H9 (cell line): ENCODE measurements around the gene TCF25. TPM values are rescaled to one million over a fixed set of nuclear protein-coding genes. Genes with fewer than 3 reads are reported as not detected.

Source experiments
- DNase-seq: peaks from one replicate; pipeline ENCODE4 v3.0.0-alpha.2; 2017
- H2AFZ ChIP-seq: one replicate; pipeline ENCODE4 v1.6.1; 2013; ENCODE audit warnings: mild to moderate bottlenecking, low read length, control low read depth, moderate library complexity
- H2AK5ac ChIP-seq: 2 replicates; pipeline ENCODE4 v1.6.1; 2013; ENCODE audit warnings: low read length, control low read depth, mixed read lengths; ENCODE audit not compliant: insufficient read length
- H2BK120ac ChIP-seq: one replicate; pipeline ENCODE4 v1.6.1; 2013; ENCODE audit warnings: low read depth, mild to moderate bottlenecking, low read length, control low read depth, inconsistent platforms; ENCODE audit not compliant: poor library complexity, severe bottlenecking
- H2BK12ac ChIP-seq: 2 replicates; pipeline ENCODE4 v1.6.1; 2013; ENCODE audit warnings: low read length, control low read depth, mixed read lengths, low read depth; ENCODE audit not compliant: insufficient read length
- H2BK15ac ChIP-seq: 2 replicates; pipeline ENCODE4 v1.6.1; 2013; ENCODE audit warnings: low read depth, low read length, control low read depth
- H2BK20ac ChIP-seq: one replicate; pipeline ENCODE4 v1.6.1; 2013; ENCODE audit warnings: low read depth, mild to moderate bottlenecking, low read length, control low read depth, inconsistent platforms; ENCODE audit not compliant: poor library complexity, severe bottlenecking
- H2BK5ac ChIP-seq: 2 replicates; pipeline ENCODE4 v1.6.1; 2013; ENCODE audit warnings: low read length, control low read depth, mixed read lengths; ENCODE audit not compliant: insufficient read length
- H3K14ac ChIP-seq: 2 replicates; pipeline ENCODE4 v1.6.1; 2013; ENCODE audit warnings: low read length, control low read depth; ENCODE audit not compliant: insufficient read depth
- H3K18ac ChIP-seq: 2 replicates; pipeline ENCODE4 v1.6.1; 2013; ENCODE audit warnings: low read depth, mild to moderate bottlenecking, mixed read lengths, low read length, control low read depth; ENCODE audit not compliant: insufficient read length
- H3K23ac ChIP-seq: 2 replicates; pipeline ENCODE4 v1.6.1; 2013; ENCODE audit warnings: low read length, control low read depth, mixed read lengths, low read depth; ENCODE audit not compliant: insufficient read length
- H3K23me2 ChIP-seq: 2 replicates; pipeline ENCODE4 v1.6.1; 2013; ENCODE audit warnings: low read depth, mild to moderate bottlenecking, mixed read lengths, low read length, control low read depth; ENCODE audit not compliant: insufficient read length, poor library complexity, severe bottlenecking
- H3K27ac ChIP-seq: 2 replicates; pipeline ENCODE4 v1.5.1; 2013; ENCODE audit warnings: low read length, control low read depth, mixed read lengths, low read depth; ENCODE audit not compliant: insufficient read length
- H3K27me3 ChIP-seq: 2 replicates; pipeline ENCODE4 v1.6.1; 2013; ENCODE audit warnings: low read length, control low read depth, inconsistent platforms; ENCODE audit not compliant: insufficient read depth
- H3K4ac ChIP-seq: 2 replicates; pipeline ENCODE4 v1.6.1; 2013; ENCODE audit warnings: low read depth, mild to moderate bottlenecking, control low read depth, inconsistent platforms, low read length, moderate library complexity
- H3K4me1 ChIP-seq: 2 replicates; pipeline ENCODE4 v1.6.1; 2013; ENCODE audit warnings: low read length, control low read depth, inconsistent platforms; ENCODE audit not compliant: insufficient read depth
- H3K4me2 ChIP-seq: 2 replicates; pipeline ENCODE4 v1.6.1; 2013; ENCODE audit warnings: low read length, control low read depth, mixed read lengths; ENCODE audit not compliant: insufficient read length, insufficient read depth
- H3K56ac ChIP-seq: 2 replicates; pipeline ENCODE4 v1.6.1; 2013; ENCODE audit warnings: low read depth, mild to moderate bottlenecking, mixed read lengths, low read length, control low read depth; ENCODE audit not compliant: insufficient read length
- H3K79me1 ChIP-seq: 2 replicates; pipeline ENCODE4 v1.6.1; 2013; ENCODE audit warnings: low read depth, mild to moderate bottlenecking, moderate library complexity, low read length, control low read depth, inconsistent platforms; ENCODE audit not compliant: insufficient read depth, poor library complexity, severe bottlenecking
- H3K79me2 ChIP-seq: 2 replicates; pipeline ENCODE4 v1.6.1; 2013; ENCODE audit warnings: low read length, control low read depth, inconsistent platforms; ENCODE audit not compliant: insufficient read depth
- H3K9ac ChIP-seq: 2 replicates; pipeline ENCODE4 v1.6.1; 2013; ENCODE audit warnings: low read length, control low read depth, mixed read lengths; ENCODE audit not compliant: insufficient read length; ENCODE audit errors: extremely low read depth
- H3K9me3 ChIP-seq: one replicate; pipeline ENCODE4 v1.6.1; 2013; ENCODE audit warnings: low read depth, low read length, inconsistent platforms; ENCODE audit not compliant: control insufficient read depth
- H3T11ph ChIP-seq: one replicate; pipeline ENCODE4 v1.6.1; 2013; ENCODE audit warnings: mild to moderate bottlenecking, low read length, control low read depth, inconsistent platforms
- H4K20me1 ChIP-seq: one replicate; pipeline ENCODE4 v1.6.1; 2013; ENCODE audit not compliant: control insufficient read depth, insufficient read length, insufficient read depth
- H4K5ac ChIP-seq: 2 replicates; pipeline ENCODE4 v1.6.1; 2013; ENCODE audit warnings: low read depth, mild to moderate bottlenecking, mixed read lengths, low read length, control low read depth; ENCODE audit not compliant: insufficient read length
- H4K8ac ChIP-seq: replicated peaks from 2 replicates; pipeline ENCODE4 v1.6.1; 2013; ENCODE audit warnings: low read length, control low read depth, mixed read lengths, low read depth; ENCODE audit not compliant: insufficient read length
- H4K91ac ChIP-seq: 2 replicates; pipeline ENCODE4 v1.6.1; 2013; ENCODE audit warnings: low read depth, mild to moderate bottlenecking, moderate library complexity, mixed read lengths, low read length, control low read depth; ENCODE audit not compliant: insufficient read length
- H3K27ac Mint-ChIP-seq, 3 experiments: 2 replicates in 2 of 3; 3 replicates in 1 of 3; pipeline ENCODE4 v1.8.0; 2020 to 2021; ENCODE audit warnings: mixed read lengths in 3 of 3, mild to moderate bottlenecking in 1 of 3, moderate library complexity in 1 of 3
- H3K27me3 Mint-ChIP-seq: 2 replicates; pipeline ENCODE4 v1.8.0; 2021; ENCODE audit warnings: low read depth, mild to moderate bottlenecking, moderate library complexity, mixed read lengths
- H3K36me3 Mint-ChIP-seq, 3 experiments: 2 replicates in 2 of 3; 3 replicates in 1 of 3; pipeline ENCODE4 v1.8.0; 2020 to 2021; ENCODE audit warnings: low read depth in 3 of 3, mixed read lengths in 3 of 3; ENCODE audit not compliant: insufficient read depth in 1 of 3
- H3K4me1 Mint-ChIP-seq, 2 experiments: 2 replicates each; pipeline ENCODE4 v1.8.0; 2020; ENCODE audit warnings: mixed read lengths in 2 of 2
- H3K4me3 Mint-ChIP-seq, 2 experiments: 2 replicates in 1 of 2; 3 replicates in 1 of 2; pipeline ENCODE4 v1.8.0; 2020 to 2021; ENCODE audit warnings: mild to moderate bottlenecking in 2 of 2, mixed read lengths in 2 of 2, moderate library complexity in 1 of 2
- H3K9me3 Mint-ChIP-seq, 2 experiments: 2 replicates in 1 of 2; 3 replicates in 1 of 2; pipeline ENCODE4 v1.8.0; 2020; ENCODE audit warnings: mild to moderate bottlenecking in 2 of 2, mixed read lengths in 2 of 2, moderate library complexity in 1 of 2
- WGBS: extraction: QIAGEN DNeasy Blood & Tissue Kit; methylation state at CpG from one replicate; pipeline ENCODE4 v1.1.7; 2013; ENCODE audit warnings: missing lambda C conversion rate, low lambda C conversion rate, mixed read lengths; ENCODE audit not compliant: insufficient read length; ENCODE audit errors: extremely low coverage; 5-methylcytosine and 5-hydroxymethylcytosine counted together
- total RNA-seq: library from RNA; stranded (reverse); gene quantifications from 2 replicates; pipeline ENCODE4 v1.2.1, GENCODE V29; 2021
- TF ChIP-seq, protein P1 (sequence below): fragments of 200-600 bp; sonication (generic); conservative IDR thresholded peaks from 3 replicates; pipeline ENCODE4 v1.8.0; 2021; ENCODE audit warnings: antibody characterized with exemption, mild to moderate bottlenecking

Gene TCF25
- total RNA-seq, 1 experiment from 2014 or later = 109 TPM

DNA sequence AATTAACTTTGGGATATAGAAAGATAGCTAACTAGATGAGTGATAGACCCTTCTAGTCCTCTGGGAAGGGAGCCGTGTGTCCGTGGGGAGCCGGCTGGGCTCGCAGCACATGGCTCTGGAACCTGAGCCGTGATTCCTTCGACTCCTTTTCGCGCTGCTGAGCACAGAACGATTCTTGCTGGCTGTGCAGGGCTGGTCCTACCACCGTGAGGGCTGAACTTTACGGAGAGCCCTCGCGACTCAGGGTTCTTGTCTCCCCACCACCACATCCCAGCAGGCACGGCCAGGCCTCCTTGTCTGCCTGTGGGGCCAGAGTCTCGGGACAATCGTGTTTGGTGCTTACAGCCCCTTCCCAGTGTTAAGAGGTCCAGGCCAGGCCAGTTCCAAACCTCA, 13.8 kb upstream of the TCF25 start:
- no peak overlapping the region for H4K5ac ChIP-seq
- H4K20me1 ChIP-seq = no peaks in the 10 kb centered on the region
- no peak overlapping the region for H2BK15ac ChIP-seq
- no peak overlapping the region for H2AFZ ChIP-seq
- Mint-ChIP-seq H3K27me3 (no peaks in the 10 kb centered on the region; the same call in 1 of the 2 replicates), H3K9me3 (no peaks in the 10 kb centered on the region), H3K27ac (no peak overlapping the region), H3K4me1 (peaks cover 0 to 3% of the 10 kb centered on the region in 2 experiments; a peak in 2 of 4 replicates), H3K36me3 (peaks cover 2 to 7% (median 4%) of the 10 kb centered on the region in 3 experiments; a peak in 5 of 7 replicates), H3K4me3 (no peak overlapping the region)
- no peak overlapping the region for H3K14ac ChIP-seq
- H3K79me2 ChIP-seq = no peaks in the 10 kb centered on the region
- no CpG with 5 or more reads among the region's 16 CpGs for WGBS
- no peak overlapping the region for H4K8ac ChIP-seq
- H2BK12ac ChIP-seq = no peak overlapping the region
- H3K4me1 ChIP-seq = no peaks in the 10 kb centered on the region
- no peak overlapping the region for H2BK5ac ChIP-seq
- no peaks in the 10 kb centered on the region for H3K23me2 ChIP-seq
- DNase-seq = no peak
- H2BK120ac ChIP-seq = no peak overlapping the region
- no peak overlapping the region for H3K4ac ChIP-seq
- H3K56ac ChIP-seq = no peak overlapping the region
- H3T11ph ChIP-seq = no peak overlapping the region
- no peak overlapping the region for H2BK20ac ChIP-seq
- TF ChIP-seq, protein P1, sequence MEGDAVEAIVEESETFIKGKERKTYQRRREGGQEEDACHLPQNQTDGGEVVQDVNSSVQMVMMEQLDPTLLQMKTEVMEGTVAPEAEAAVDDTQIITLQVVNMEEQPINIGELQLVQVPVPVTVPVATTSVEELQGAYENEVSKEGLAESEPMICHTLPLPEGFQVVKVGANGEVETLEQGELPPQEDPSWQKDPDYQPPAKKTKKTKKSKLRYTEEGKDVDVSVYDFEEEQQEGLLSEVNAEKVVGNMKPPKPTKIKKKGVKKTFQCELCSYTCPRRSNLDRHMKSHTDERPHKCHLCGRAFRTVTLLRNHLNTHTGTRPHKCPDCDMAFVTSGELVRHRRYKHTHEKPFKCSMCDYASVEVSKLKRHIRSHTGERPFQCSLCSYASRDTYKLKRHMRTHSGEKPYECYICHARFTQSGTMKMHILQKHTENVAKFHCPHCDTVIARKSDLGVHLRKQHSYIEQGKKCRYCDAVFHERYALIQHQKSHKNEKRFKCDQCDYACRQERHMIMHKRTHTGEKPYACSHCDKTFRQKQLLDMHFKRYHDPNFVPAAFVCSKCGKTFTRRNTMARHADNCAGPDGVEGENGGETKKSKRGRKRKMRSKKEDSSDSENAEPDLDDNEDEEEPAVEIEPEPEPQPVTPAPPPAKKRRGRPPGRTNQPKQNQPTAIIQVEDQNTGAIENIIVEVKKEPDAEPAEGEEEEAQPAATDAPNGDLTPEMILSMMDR = no peak
- H4K91ac ChIP-seq = no peak overlapping the region
- H3K18ac ChIP-seq = no peak overlapping the region
- no peak overlapping the region for H3K23ac ChIP-seq
- no peak overlapping the region for H3K4me2 ChIP-seq
- no peaks in the 10 kb centered on the region for H3K27me3 ChIP-seq
- no peak overlapping the region for H2AK5ac ChIP-seq
- H3K9me3 ChIP-seq = no peaks in the 10 kb centered on the region
- no peaks in the 10 kb centered on the region for H3K79me1 ChIP-seq
- H3K9ac ChIP-seq = no peak overlapping the region
- no peak overlapping the region for H3K27ac ChIP-seq
